DMS79 treated with DMSO at 0.1 percent for 48 hours (cell line): ENCODE results near the gene MAN2A2.
"Not testable (repeated sequence)": the region's sequence is repeated elsewhere in the genome, so short reads cannot be mapped to it uniquely, and the experiment has no call there.

Source experiments
- DNase-seq: peaks from one replicate; lab custom pipeline; 2025; lab: John Stamatoyannopoulos, UW

The MAN2A2 gene

DNA sequence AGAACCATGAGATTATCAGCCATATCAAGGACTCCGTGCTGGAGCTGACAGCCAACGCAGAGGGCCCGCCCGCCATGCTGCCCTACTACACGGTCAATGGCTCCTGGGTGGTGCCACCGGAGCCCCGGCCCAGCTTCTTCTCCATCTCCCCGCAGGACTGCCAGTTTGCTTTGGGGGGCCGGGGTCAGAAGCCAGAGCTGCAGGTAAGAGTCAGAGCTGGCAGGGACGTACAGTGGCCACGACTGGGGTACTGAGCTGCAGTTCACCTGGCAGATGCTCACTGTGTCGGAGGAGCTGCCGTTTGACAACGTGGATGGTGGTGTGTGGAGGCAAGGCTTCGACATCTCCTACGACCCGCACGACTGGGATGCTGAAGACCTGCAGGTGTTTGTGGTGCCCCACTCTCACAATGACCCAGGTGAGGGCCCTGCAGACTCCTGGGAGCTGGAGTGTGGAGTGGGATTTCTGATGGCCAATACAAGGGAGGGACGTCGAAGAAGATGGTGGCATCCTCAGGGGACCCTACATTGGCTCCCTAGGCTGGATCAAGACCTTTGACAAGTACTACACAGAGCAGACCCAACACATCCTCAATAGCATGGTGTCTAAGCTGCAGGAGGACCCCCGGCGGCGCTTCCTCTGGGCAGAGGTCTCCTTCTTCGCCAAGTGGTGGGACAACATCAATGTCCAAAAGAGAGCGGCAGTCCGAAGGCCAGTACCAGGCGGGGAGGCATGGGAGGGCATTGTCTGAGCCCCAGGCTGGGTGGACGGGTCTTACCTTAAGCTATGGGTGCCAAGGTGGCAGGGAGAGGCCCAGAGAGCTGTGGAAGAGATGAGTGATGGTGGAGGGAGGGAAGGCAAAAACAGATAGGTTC lies 2.4 kb downstream of the MAN2A2 start:
- DNase-seq, result no peak

DNA sequence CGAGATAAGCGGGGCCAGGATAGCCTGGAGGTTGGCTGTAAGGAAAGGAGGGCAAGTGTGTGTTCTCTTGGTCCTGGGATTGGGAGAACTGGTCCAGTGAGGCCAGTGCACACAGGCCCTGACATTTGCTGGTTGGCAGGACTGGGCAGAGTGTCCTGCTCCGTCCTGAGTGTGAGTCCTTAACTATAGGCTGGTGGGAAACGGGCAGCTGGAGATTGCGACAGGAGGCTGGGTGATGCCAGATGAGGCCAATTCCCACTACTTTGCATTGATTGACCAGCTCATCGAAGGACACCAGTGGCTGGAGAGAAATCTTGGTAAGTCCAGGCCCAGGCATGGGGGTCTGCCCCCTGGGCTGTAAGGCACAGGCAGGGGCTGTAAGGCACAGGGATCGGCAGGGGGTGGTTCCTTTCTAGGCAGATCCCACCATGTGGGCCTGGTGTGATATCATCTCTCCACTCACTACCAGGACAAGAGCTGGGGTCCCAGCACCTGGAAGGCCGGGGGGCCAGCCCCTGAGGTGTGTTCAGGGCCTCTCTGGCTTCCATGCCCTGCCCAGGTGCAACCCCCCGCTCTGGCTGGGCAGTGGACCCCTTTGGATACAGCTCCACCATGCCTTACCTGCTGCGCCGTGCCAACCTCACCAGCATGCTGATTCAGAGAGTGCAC lies 3.2 kb downstream of the MAN2A2 start:
- no peak for DNase-seq

DNA sequence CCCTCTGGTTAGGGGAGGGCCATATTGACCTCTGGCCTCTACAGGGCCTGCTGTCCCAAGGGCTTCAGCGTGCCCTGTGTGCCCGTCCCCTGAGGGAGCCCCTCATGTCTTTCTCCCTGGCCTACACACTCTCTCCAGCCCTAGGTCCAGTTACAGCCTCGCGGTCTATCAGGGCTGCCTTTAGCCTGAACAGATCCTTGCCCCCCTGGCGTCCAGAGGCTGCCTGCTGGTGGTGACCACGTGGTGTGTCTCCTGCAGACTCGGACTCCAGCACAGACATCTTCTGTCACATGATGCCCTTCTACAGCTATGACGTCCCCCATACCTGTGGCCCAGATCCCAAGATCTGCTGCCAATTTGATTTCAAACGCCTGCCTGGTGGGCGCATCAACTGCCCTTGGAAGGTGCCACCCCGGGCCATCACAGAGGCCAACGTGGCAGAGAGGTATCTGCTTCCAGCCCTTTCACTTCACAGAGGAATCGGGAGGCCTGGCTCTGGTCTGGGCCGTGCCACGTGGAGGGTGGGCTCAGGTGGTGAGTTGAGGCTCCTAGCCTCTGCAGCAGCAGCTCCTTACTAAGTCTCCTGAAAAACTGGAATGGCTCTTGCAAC lies 4.1 kb downstream of the MAN2A2 start:
- DNase-seq, result no peak

DNA sequence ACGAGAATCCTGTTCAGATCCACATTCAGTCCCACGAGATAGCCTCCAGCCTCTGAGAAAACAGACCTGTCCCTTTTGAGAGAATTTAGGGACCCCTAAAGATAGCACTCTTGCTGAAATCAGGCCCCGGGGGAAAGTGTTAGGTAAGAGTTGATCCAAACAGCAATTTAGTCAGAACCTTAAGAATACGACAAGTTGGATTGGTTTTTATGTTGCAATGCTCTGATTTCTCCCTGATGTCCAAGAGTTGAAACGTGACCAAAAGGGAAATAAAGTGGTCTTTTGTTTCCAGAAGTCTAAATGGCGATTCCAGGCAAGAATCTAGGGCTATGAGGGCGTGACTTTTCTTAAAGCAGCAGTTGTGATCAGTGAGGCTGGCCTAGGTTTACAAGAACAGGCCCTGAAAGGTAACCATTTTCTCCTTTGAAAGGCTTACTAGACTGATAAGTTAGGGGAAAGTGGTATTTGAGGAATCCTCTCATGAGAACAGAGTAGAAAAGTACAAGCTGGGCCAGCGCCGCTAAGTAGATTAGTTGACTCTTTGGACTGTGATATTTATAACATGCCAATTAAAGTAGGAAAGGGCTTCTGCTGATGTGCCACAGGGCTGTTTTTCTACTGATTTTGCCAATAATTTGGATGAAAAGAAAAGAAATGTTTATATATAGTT lies 4.9 kb downstream of the MAN2A2 start:
- DNase-seq, result no peak

DNA sequence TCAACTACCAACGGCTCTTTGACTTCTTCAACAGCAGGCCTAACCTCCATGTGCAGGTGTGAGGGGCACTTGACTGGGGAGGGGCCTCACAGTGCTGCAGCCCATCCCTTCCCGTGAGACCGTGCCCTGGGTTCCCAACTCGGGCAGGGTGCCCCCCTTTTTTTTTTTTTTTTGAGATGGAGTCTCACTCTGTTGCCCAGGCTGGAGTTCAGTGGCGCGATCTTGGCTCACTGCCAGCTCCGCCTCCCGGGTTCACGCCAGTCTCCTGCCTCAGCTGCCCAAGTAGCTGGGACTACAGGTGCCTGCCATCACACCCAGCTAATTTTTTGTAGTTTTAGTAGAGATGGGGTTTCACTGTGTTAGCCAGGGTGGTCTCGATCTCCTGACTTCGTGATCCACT lies 6.3 kb downstream of the MAN2A2 start:
- DNase-seq, result not testable (repeated sequence)

DNA sequence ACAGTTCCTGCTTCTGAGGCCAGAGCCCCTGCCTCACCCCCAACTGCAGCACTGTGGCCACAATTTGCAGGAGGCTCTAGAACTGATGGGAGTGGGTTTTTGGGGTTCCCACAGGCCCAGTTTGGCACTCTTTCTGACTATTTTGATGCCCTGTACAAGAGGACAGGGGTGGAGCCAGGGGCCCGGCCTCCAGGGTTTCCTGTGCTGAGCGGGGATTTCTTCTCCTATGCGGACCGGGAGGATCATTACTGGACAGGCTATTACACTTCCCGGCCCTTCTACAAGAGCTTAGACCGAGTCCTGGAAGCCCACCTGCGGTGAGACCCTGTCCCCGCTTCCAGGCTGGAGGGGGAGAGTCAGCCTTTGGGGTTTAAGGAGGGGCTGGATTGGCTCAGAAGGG lies 6.9 kb downstream of the MAN2A2 start:
- no peak for DNase-seq

DNA sequence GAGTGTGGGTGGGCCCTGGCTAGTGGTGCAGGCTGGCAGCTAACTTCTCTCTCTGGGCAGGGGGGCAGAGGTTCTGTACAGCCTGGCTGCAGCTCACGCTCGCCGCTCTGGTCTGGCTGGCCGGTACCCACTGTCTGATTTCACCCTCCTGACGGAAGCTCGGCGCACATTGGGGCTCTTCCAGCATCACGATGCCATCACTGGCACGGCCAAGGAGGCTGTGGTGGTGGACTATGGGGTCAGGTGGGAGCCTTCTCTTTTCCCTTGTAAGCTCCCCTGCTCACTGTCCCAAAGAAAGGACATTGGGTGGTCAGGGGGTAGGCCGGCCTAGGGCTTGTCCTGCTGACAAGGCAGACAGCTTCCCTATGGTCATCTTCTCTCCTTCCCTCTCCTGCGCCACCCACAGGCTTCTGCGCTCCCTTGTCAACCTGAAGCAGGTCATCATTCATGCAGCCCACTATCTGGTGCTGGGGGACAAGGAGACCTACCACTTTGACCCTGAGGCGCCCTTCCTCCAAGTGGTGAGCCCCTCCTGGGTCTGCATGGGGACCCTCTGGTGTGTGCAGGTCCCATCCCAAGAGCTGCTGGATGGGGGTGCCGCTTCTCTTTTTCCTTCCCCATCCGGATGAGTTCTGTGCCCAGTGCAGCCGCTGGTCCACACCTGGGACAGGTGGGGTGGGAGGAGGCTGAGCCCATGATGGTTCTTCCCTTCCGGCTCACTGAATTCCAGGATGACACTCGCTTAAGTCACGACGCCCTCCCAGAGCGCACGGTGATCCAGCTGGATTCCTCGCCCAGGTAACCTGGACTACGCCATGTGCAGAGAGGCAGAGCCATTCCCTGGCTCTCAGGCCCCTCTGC lies 7.6 kb downstream of the MAN2A2 start:
- no peak for DNase-seq

DNA sequence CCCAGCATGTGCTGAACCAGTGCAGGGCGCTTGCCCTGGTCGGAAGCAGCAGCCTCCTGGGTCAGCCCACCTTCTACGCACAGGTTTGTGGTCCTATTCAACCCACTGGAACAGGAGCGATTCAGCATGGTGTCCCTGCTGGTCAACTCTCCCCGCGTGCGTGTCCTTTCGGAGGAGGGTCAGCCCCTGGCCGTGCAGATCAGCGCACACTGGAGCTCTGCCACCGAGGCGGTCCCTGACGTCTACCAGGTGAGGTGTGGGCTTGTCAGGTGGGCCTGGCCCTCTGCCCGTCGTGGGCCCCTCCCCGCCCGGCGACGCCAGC lies 8.2 kb downstream of the MAN2A2 start:
- DNase-seq, result no peak

DNA sequence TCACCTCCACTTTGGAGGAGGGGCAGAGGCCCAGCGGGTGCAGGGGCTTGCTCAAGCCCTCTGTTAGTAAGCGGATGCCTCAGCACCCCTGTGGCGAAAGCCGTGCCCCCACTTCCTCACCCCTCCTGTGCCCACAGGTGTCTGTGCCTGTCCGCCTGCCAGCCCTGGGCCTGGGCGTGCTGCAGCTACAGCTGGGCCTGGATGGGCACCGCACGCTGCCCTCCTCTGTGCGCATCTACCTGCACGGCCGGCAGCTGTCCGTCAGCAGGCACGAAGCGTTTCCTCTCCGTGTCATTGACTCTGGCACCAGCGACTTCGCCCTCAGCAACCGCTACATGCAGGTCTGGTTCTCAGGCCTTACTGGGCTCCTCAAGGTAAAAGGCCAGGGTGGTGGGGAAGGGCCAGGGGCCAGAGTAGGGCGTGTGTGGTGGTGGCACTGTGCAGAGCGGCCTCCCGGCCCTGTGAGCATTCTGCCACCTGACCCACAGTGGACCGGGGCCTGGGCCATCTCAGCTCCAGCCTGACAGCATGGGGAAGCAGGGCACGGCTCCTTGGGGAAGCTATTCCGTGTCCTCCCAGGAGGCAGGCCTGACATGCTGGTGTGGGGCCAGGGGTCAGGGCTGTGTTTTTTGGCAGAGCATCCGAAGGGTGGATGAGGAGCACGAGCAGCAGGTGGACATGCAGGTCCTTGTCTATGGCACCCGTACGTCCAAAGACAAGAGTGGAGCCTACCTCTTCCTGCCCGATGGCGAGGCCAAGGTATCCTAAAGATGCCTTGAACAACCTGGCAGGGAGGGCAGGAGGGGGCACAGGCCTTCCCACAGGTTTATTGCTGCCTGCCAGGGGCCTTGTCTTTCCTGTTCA lies 9.0 kb downstream of the MAN2A2 start:
- no peak for DNase-seq

DNA sequence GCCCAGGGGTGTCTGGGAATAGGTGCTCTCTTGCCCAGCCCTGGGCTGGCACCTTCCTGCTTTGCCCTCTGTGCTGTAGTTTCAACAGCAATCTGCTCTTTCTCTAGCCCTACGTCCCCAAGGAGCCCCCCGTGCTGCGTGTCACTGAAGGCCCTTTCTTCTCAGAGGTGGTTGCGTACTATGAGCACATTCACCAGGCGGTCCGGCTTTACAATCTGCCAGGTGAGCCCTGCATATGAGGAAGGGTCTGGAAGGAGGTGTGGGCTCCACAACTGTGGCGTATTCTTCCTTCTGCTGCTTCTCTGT lies 9.6 kb downstream of the MAN2A2 start:
- DNase-seq, result no peak

DNA sequence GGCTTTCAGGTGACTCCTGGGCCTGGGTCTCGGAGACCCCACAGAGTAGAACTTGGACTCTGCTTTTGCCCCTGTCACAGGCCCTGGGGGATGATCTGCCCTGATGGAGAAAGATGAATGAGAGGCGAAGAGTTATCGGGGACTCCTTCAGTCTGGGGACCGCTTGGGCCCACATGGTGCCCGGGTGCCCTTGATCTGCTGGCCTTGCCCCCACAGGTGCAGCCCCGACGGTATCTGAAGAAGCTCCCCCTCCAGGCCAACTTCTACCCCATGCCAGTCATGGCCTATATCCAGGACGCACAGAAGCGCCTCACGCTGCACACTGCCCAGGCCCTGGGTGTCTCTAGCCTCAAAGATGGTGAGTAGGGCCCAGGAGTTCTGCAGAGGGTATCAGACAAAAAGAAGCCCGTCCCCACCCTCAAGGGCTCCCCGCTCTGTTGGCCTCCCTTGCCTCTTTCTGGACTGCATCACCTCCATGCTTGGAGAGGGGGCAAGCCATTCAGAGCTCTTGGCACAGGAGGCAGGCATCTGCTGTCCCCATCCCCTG lies 10.4 kb downstream of the MAN2A2 start:
- DNase-seq, result no peak

DNA sequence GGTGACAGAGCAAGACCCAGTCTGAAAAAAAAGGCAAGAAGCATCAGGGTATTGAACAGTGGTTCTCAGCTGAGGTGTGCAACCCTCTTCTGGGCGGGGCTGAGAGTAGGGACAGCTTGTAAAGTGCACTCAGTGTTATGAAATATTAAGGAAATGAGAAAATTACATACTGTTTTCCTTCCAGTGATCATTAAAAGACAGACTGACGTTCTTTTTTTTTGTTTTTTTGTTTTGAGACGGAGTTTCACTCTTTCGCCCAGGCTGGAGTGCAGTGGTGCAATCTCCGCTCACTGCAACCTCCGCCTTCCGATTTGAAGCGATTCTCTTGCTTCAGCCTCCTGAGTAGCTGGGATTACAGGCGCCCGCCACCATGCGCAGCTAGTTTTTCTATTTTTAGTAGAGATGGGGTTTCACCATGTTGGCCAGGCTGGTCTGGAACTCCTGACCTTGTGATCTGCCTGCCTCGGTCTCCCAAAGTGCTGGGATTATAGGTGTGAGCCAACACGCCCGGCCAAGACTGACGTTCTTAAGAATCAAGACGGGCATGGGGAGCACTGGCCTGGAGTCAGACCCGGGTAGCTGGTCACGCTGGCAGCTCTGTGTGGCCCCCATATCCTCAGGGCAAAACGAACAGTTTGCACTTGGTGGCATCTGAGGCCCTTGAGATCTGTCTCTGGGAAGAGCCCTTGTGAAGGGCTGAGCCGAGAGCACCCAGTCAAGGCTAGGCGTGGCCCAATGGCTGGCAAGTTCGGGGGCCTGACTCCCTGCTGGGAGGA lies 11.4 kb downstream of the MAN2A2 start:
- DNase-seq, result no peak

DNA sequence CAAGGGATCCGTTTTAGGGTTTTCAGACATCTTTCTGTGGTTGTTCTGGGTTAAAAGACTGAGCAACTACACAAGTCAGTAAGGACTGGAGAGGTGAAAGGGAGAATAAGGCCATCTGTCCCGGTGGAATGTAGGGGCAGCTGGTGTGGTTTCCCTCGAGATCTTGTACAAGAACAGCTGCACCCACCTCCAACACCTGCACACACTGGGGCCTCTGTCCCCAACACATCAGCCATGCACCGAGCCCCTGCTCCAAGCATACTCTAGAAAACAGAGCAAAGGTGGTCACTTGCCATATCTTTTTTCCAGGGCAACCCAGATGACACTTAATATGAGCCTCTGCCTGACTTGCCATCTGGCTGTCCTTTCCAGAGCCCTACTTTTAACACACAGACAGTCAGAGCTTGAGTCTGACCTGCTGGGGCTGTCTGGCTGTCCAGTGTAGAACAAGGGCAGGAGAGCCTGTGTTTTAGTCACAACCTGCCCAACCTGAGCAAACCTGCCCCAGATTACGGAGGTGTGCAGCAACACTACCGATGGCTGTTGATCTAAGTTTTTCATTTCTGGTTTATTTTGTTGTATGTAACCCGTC lies 12.2 kb downstream of the MAN2A2 start:
- DNase-seq, result no peak

DNA sequence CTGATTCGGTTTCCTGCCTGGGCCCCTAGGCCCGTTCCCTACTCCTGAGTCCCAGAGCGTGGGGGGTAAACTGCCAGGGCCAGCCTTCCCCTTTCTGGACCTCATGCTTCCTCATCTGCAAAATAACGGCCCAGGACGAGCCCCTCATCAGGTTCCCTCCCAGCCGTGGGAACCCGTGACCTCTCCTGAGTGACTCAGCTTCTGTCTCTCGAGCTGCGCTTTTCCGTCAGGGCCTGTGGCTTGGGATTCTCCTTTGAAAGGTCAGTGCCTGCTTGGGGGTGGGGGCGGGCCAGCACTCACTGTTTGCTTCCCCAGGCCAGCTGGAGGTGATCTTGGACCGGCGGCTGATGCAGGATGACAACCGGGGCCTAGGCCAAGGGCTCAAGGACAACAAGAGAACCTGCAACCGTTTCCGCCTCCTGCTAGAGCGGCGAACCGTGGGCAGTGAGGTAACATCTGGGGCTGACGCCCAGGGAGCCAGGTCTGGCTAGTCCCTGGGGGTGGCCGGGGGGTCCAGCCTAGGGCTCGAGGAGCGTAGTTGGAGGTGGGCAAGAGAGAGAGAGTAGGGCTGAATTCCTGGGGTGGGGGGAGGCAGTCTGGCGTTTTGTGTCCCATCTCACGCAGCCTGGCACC lies 12.8 kb downstream of the MAN2A2 start:
- DNase-seq, result no peak

DNA sequence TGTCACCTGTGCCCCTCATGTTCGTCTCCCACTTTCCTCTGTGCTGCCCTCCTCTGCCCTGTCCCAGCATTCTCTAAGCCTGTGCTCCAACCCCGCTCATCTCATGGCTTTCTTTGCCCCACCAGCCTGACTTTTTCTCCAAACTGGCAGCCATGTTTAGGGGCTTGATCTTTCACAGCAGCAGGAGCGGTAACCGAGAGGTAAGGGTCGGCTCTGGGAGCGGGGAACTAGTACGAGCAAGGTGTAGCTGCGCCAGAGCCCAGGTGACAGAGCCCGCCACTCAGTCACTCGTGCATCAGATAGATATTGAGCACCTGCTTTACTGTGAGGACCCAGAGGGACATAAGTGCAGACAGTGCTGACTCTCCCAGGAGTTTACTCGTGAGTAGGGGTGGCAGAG lies 13.4 kb downstream of the MAN2A2 start:
- no peak for DNase-seq

DNA sequence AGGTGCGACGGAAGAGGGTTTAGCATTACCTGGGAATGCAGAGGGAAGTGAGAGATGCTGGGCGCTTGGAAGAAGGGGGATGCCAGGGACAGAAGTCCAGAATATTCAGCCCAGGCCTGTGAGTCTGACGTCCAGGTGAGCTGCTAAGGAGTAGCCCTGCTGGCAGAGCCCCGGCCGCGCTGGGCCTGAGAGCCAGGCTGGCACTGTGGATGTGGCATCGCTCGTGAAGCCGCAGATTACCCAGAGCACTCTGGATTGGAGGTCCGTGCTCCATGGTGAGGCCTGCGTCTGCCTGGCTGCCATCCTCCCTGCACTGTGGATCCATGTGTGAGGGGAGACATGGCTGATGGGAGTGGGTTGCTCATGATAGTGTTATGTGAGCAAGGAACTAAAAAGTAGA lies 14.5 kb downstream of the MAN2A2 start:
- DNase-seq, result no peak

DNA sequence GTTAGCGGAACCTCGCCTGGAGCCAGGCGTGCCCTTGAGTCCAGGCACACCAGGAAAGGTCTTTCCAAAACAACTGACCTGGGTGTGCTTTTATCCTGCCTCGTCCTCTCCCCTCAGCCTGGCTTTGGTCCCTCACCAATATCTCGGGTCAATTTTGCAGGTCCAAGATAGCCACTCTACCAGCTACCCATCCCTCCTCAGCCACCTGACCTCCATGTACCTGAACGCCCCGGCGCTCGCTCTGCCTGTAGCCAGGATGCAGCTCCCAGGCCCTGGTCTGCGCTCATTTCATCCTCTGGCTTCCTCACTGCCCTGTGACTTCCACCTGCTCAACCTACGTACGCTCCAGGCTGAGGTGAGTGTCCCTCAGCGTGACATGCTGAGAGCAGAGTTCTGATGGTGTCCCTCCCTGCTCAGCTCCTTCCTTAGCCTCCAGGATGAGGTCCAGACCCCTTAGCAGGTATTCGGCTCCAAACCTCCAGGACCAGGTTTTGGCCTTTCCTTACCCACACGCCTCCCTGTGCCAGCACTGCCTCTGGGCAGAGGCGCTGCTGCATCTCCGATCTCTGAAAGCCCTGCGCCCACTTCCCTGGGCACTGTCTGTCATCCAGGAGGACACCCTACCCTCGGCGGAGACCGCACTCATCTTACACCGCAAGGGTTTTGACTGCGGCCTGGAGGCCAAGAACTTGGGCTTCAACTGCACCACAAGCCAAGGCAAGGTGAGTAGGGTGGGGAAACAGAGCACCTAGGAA lies 15.1 kb downstream of the MAN2A2 start:
- DNase-seq, result no peak

DNA sequence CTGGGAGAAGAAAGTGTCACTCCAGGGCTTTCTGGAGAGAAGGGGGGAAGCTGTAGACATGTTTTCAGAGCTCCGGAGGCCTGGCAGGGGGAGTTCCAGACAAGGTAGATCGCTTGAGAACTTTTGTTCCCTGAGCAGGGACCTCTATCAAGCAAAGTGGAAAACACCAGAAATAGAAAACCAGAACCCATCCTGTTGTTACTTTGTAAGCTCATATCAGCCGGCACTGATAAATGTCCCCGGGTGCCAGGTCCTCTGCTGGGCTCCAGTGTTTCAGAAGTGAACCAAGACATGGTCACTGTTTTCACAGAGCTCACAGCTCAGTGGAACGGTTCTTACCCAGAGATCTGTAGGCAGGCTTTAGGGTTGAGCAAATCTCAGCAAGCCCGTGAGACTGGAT lies 15.7 kb downstream of the MAN2A2 start:
- DNase-seq, result no peak
